Activated CD4-positive, alpha-beta memory T cell treated with anti-CD3 and anti-CD28 coated beads, Interleukin-2, amount 10 ng/mL, durations not matched to agents 7 days and 5 days (primary cell): ENCODE results near the gene ARHGAP11A. TPM values are rescaled to one million over a fixed set of nuclear protein-coding genes. Genes with fewer than 3 reads are reported as not detected.

ENCODE experiments used
- CTCF ChIA-PET: fragments of 350-600 bp; sonication (Branson Sonifier 250); formaldehyde crosslinking; loops from one replicate; lab custom pipeline; 2021; ENCODE audit warnings: antibody characterized with exemption, inconsistent platforms; lab: Charles Lee
- POLR2A ChIA-PET: fragments of 350-600 bp; sonication (Branson Sonifier 250); formaldehyde crosslinking; loops from one replicate; lab custom pipeline; 2021; ENCODE audit warnings: antibody characterized with exemption; lab: Charles Lee
- DNase-seq: peaks from one replicate; pipeline ENCODE4 v3.0.0-alpha.2; 2020
- H3K27ac Mint-ChIP-seq: one replicate; pipeline ENCODE4 v1.8.0; 2021; ENCODE audit warnings: mild to moderate bottlenecking, mixed read lengths
- H3K27me3 Mint-ChIP-seq: one replicate; pipeline ENCODE4 v1.8.0; 2021; ENCODE audit warnings: mixed read lengths
- H3K36me3 Mint-ChIP-seq: one replicate; pipeline ENCODE4 v1.8.0; 2021; ENCODE audit warnings: low read depth, mixed read lengths
- H3K4me1 Mint-ChIP-seq: one replicate; pipeline ENCODE4 v1.8.0; 2021; ENCODE audit warnings: mixed read lengths
- H3K4me3 Mint-ChIP-seq: one replicate; pipeline ENCODE4 v1.8.0; 2021; ENCODE audit warnings: mild to moderate bottlenecking, mixed read lengths
- H3K9me3 Mint-ChIP-seq: one replicate; pipeline ENCODE4 v1.8.0; 2021; ENCODE audit warnings: mixed read lengths
- total RNA-seq, 2 experiments: library from RNA; stranded (reverse); gene quantifications; one replicate each; pipeline ENCODE4 v1.2.3, GENCODE V29; 2021

The ARHGAP11A gene
- total RNA-seq, 2 experiments from 2014 or later = 134 to 139 TPM

DNA sequence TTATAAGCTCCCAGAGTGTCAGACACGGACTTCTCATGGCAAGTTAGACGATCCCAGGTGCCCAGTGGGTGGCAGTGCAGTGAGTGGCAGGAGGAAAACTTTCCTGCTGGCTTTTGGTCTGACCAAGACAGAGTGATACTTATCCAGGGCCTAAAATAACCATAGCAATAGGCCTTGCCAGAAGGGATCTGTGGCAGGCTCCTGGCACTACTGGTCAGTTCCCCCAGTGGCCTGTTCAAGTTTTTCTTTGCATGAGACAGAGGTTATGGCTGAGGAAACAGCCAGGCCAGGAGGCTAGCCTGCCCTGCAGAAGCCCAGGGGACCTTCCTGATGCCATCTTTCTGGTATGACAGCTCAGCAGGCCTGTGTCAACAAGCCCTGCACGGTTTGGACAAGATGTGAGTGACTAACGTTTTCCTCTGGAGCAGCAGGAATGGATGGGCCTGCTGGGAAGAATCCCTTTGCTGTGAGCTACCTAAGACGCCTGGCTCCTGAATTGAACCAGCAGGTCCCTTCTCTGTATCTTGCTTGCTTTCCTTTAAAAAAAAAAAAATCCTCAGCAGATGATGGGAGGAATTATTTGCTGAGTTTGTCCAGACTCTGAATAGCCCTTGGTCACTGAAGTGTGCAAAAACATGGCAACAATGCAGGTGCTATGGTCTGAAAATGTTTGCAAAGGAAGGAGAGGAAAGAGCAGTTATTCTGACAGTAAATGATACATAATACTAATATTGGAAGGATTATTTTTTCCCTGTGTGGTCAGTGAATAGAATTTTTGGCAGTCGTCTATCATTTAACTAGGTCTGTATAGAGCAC lies 44.2 kb downstream of the ARHGAP11A start:
- H3K27ac Mint-ChIP-seq = no peak overlapping the region
- CTCF ChIA-PET = interaction anchor here (1.3 to 2.0 kb wide), 2 partner anchors 9 to 10 kb away, joined by 3 to 7 read pairs; no protein-coding TSS in a partner anchor
- no peak overlapping the region for H3K4me3 Mint-ChIP-seq
- no peaks in the 10 kb centered on the region for H3K27me3 Mint-ChIP-seq
- peaks cover 37% of the 10 kb centered on the region for H3K36me3 Mint-ChIP-seq
- no peaks in the 10 kb centered on the region for H3K9me3 Mint-ChIP-seq
- POLR2A ChIA-PET = interaction anchor here (1.2 kb wide), 1 partner anchor 9 kb away, joined by 3 read pairs; no protein-coding TSS in a partner anchor
- peaks cover 15% of the 10 kb centered on the region for H3K4me1 Mint-ChIP-seq
- no peak for DNase-seq

- DNase-seq = no peak
- H3K4me1 Mint-ChIP-seq = peaks cover 2% of the 10 kb centered on the region
- H3K27ac Mint-ChIP-seq = no peak overlapping the region
- H3K4me3 Mint-ChIP-seq = no peak overlapping the region
- no peaks in the 10 kb centered on the region for H3K9me3 Mint-ChIP-seq
- peaks cover 23% of the 10 kb centered on the region for H3K36me3 Mint-ChIP-seq
- ChIA-PET POLR2A (no interaction called here), CTCF (interaction anchor here (1.5 to 2.4 kb wide), 5 partner anchors 10 to 16 kb away, joined by 3 to 13 read pairs (median 7); no protein-coding TSS in a partner anchor)
- no peaks in the 10 kb centered on the region for H3K27me3 Mint-ChIP-seq
Observed at GRCh38 chr15:32663671-32664070, 48.4 kb downstream of the ARHGAP11A start.

DNA sequence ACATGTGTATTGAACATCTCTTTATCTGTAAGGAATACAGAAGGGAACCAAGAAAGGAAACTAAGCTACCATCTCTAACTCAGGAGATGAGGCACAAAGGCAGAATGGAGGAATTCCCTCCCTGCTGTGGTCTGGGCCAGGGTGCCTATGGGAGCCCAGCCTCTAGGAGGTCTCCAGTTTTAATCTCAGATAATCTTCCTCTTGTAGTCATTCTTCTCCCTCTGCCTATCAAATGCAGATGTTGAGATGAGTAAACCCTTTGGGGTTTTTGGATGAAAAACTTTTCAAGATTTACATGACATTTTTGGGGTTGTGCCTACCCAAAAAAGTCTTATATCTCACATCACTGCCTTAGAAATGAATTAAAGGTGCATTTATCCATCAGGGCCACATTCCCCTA lies 49.5 kb downstream of the ARHGAP11A start:
- no peak for DNase-seq
- Mint-ChIP-seq H3K4me1 (peaks cover 2% of the 10 kb centered on the region), H3K27ac (no peak overlapping the region), H3K4me3 (no peak overlapping the region), H3K27me3 (no peaks in the 10 kb centered on the region), H3K36me3 (peaks cover 23% of the 10 kb centered on the region), H3K9me3 (no peaks in the 10 kb centered on the region)
- CTCF ChIA-PET = interaction anchor here (1.5 kb wide), 1 partner anchor 10 kb away, joined by 3 read pairs; no protein-coding TSS in a partner anchor
- POLR2A ChIA-PET = no interaction called here

DNA sequence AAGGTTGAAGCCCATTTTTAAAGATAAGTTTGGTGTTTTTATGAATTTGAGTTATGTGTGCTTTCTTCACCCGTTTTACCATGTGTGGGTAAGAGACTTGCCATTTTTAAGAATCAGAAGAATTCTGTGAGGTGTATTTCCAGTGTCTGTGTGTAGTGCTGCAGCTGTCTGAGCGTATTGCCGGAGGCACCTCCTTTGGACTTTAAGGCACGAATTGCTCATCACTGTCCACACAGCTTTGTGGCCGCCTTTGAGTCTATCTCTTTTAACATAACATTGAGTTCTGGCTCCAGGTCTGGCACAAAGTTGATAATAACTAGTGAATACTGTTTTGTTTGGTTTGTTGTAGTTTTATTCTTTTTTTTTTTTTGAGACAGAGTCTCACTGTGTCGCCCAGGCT lies 52.0 kb downstream of the ARHGAP11A start:
- peaks cover 2% of the 10 kb centered on the region for H3K4me1 Mint-ChIP-seq
- H3K27ac Mint-ChIP-seq = no peak overlapping the region
- peaks cover 16% of the 10 kb centered on the region for H3K36me3 Mint-ChIP-seq
- CTCF ChIA-PET = no interaction called here
- no peak for DNase-seq
- POLR2A ChIA-PET = no interaction called here
- H3K27me3 Mint-ChIP-seq = no peaks in the 10 kb centered on the region
- no peak overlapping the region for H3K4me3 Mint-ChIP-seq
- no peaks in the 10 kb centered on the region for H3K9me3 Mint-ChIP-seq

GRCh38 chr15:32668942-32669341 lies 53.6 kb downstream of the ARHGAP11A start:
- no peak for DNase-seq
- POLR2A ChIA-PET = interaction anchor here (1.0 kb wide), 1 partner anchor 11 kb away, joined by 3 read pairs; no protein-coding TSS in a partner anchor
- H3K27ac Mint-ChIP-seq = no peak overlapping the region
- H3K4me3 Mint-ChIP-seq = no peak overlapping the region
- H3K36me3 Mint-ChIP-seq = peaks cover 12% of the 10 kb centered on the region
- H3K27me3 Mint-ChIP-seq = no peaks in the 10 kb centered on the region
- H3K4me1 Mint-ChIP-seq = no peaks in the 10 kb centered on the region
- no peaks in the 10 kb centered on the region for H3K9me3 Mint-ChIP-seq
- CTCF ChIA-PET = no interaction called here

DNA sequence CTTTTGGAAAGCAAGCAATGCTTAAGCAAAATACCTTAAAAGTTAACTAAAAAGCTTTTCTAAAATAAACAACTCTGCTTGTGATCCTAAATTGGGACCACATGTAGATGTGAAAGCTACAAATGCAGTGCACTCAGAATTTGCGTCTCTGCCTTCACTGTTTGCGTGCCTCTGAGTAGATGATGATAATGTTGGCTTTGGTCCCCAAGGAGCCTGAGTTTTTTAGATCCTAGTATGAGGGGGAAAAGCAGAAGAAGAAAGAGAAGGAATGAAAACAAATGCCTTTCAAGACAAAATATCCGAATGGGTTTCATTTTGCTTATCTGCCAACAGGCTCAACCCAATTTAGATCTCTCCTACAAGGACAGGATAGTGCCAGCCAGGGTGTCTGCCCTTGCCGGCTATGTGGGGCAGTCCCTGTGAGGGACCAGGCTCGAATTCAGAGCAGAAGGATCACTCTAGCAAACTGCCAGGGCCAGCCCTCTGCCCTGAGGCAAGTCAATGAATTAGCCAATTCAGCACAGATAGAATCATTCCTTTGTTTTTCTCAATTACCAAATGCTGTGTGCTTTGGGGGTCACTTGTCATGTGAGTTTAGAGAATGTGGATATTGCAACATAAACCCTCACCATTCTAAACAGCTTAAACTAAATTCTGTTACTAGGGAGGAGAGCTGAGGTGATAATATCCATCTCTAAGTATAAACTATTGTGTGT lies 54.8 kb downstream of the ARHGAP11A start:
- Mint-ChIP-seq H3K27me3 (no peaks in the 10 kb centered on the region), H3K4me1 (no peaks in the 10 kb centered on the region), H3K4me3 (no peak overlapping the region), H3K9me3 (no peaks in the 10 kb centered on the region), H3K27ac (no peak overlapping the region), H3K36me3 (peaks cover 7% of the 10 kb centered on the region)
- ChIA-PET POLR2A (interaction anchor here (0.9 kb wide), 1 partner anchor 12 kb away, joined by 3 read pairs; no protein-coding TSS in a partner anchor), CTCF (interaction anchor here (0.6 kb wide), 1 partner anchor 49 kb away, joined by 3 read pairs; no protein-coding TSS in a partner anchor)
- no peak for DNase-seq

GRCh38 chr15:32670623-32671022 lies 55.3 kb downstream of the ARHGAP11A start:
- H3K36me3 Mint-ChIP-seq = peaks cover under 1% of the 10 kb centered on the region
- H3K4me3 Mint-ChIP-seq = no peak overlapping the region
- POLR2A ChIA-PET = interaction anchor here (0.9 kb wide), 1 partner anchor 13 kb away, joined by 3 read pairs; no protein-coding TSS in a partner anchor
- CTCF ChIA-PET = interaction anchor here (0.8 to 1.0 kb wide), 2 partner anchors 11 to 20 kb away, joined by 3 read pairs; no protein-coding TSS in a partner anchor
- no peak for DNase-seq
- H3K9me3 Mint-ChIP-seq = no peaks in the 10 kb centered on the region
- no peaks in the 10 kb centered on the region for H3K27me3 Mint-ChIP-seq
- H3K4me1 Mint-ChIP-seq = no peaks in the 10 kb centered on the region
- no peak overlapping the region for H3K27ac Mint-ChIP-seq

DNA sequence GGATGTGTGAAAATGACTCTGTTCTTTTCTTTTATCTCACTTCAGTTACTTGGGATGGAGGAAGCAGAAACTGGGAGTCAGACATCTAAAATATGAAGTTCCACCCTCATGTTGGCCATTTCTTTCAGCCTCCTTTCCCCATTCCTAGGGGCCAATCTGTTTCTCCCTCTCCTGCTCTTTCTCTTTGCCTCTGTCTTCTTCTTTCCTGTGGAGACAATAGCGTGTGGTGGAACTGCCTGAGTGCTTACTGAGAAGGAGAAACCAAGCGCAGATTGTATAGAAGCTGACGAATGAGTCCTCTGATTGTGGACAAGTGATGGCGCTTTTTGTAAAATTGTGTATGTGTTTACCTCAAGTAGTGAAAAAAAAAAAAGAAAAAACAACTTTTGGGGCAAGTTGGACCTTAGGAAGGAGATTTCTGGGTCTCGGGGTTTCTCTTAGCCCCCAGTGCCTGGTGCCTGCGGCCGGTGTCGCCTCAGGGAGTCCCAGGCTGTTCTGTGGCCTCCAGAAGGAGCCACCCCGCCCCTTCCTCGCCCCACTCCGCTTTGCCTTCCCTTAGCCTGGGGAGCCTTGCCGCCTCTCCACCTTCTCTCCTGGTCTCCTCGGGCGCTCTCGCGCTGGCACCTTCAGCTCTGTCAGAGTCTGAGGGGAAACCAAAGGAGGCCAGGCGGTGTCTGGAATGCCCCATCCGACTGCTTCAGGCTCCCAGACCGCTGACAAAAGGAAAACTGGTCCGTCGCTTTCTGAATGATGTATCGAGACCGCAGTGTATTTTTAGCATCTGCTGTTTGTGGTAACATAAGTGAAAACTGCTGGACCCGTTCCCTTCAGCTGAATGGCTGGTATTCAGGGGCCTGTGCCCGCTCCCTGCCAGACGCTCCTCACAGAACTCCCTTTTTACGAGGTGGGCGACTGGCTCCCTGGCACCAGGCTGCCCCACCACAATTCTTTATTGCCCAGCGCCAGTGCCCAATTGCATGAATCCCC lies 56.3 kb downstream of the ARHGAP11A start:
- no peaks in the 10 kb centered on the region for H3K4me1 Mint-ChIP-seq
- no peak overlapping the region for H3K27ac Mint-ChIP-seq
- no peak overlapping the region for H3K4me3 Mint-ChIP-seq
- H3K9me3 Mint-ChIP-seq = no peaks in the 10 kb centered on the region
- DNase-seq = no peak
- no peaks in the 10 kb centered on the region for H3K27me3 Mint-ChIP-seq
- CTCF ChIA-PET = interaction anchor here (0.8 to 1.0 kb wide), 2 partner anchors 10 to 21 kb away, joined by 3 read pairs; no protein-coding TSS in a partner anchor
- H3K36me3 Mint-ChIP-seq = no peaks in the 10 kb centered on the region
- POLR2A ChIA-PET = no interaction called here

- no peaks in the 10 kb centered on the region for H3K36me3 Mint-ChIP-seq
- POLR2A ChIA-PET = interaction anchor here (0.6 kb wide), 1 partner anchor 19 kb away, joined by 3 read pairs; no protein-coding TSS in a partner anchor
- H3K27ac Mint-ChIP-seq = no peak overlapping the region
- no peaks in the 10 kb centered on the region for H3K9me3 Mint-ChIP-seq
- H3K27me3 Mint-ChIP-seq = no peaks in the 10 kb centered on the region
- DNase-seq = no peak
- H3K4me3 Mint-ChIP-seq = no peak overlapping the region
- no peaks in the 10 kb centered on the region for H3K4me1 Mint-ChIP-seq
- CTCF ChIA-PET = interaction anchor here (0.9 to 1.0 kb wide), 2 partner anchors 11 to 12 kb away, joined by 3 to 6 read pairs; no protein-coding TSS in a partner anchor
Observed at GRCh38 chr15:32674681-32675080, 59.4 kb downstream of the ARHGAP11A start.

- DNase-seq = no peak
- Mint-ChIP-seq H3K36me3 (no peaks in the 10 kb centered on the region), H3K4me1 (no peaks in the 10 kb centered on the region), H3K27ac (no peak overlapping the region), H3K4me3 (no peak overlapping the region), H3K9me3 (no peaks in the 10 kb centered on the region), H3K27me3 (no peaks in the 10 kb centered on the region)
- POLR2A ChIA-PET = interaction anchor here (0.6 kb wide), 1 partner anchor 19 kb away, joined by 3 read pairs; no protein-coding TSS in a partner anchor
- CTCF ChIA-PET = interaction anchor here (0.9 to 1.0 kb wide), 2 partner anchors 12 to 13 kb away, joined by 3 to 6 read pairs; no protein-coding TSS in a partner anchor
Observed at GRCh38 chr15:32675466-32675865, 60.2 kb downstream of the ARHGAP11A start.

- no peaks in the 10 kb centered on the region for H3K9me3 Mint-ChIP-seq
- no peak overlapping the region for H3K4me3 Mint-ChIP-seq
- H3K27me3 Mint-ChIP-seq = no peaks in the 10 kb centered on the region
- ChIA-PET POLR2A (no interaction called here), CTCF (no interaction called here)
- no peak for DNase-seq
- no peaks in the 10 kb centered on the region for H3K4me1 Mint-ChIP-seq
- H3K36me3 Mint-ChIP-seq = no peaks in the 10 kb centered on the region
- H3K27ac Mint-ChIP-seq = no peak overlapping the region
Observed at GRCh38 chr15:32676169-32676568, 60.9 kb downstream of the ARHGAP11A start.
